ENCODE measurements around the gene RMI2. TPM values are rescaled to one million over a fixed set of nuclear protein-coding genes. Genes with fewer than 3 reads are reported as not detected.

RMI2 gene
- total RNA-seq, 6 experiments from 2014 or later = 0.37 to 2.9 (median 1.0) TPM

- peak in 2 of 4 donors; percentile 10 to 13 for ATAC-seq
- intact Hi-C loops (cut with DNase I) = no loop called here
Measured at GRCh38 chr16:11327277-11328171, 17.7 kb upstream of the RMI2 start.

DNA sequence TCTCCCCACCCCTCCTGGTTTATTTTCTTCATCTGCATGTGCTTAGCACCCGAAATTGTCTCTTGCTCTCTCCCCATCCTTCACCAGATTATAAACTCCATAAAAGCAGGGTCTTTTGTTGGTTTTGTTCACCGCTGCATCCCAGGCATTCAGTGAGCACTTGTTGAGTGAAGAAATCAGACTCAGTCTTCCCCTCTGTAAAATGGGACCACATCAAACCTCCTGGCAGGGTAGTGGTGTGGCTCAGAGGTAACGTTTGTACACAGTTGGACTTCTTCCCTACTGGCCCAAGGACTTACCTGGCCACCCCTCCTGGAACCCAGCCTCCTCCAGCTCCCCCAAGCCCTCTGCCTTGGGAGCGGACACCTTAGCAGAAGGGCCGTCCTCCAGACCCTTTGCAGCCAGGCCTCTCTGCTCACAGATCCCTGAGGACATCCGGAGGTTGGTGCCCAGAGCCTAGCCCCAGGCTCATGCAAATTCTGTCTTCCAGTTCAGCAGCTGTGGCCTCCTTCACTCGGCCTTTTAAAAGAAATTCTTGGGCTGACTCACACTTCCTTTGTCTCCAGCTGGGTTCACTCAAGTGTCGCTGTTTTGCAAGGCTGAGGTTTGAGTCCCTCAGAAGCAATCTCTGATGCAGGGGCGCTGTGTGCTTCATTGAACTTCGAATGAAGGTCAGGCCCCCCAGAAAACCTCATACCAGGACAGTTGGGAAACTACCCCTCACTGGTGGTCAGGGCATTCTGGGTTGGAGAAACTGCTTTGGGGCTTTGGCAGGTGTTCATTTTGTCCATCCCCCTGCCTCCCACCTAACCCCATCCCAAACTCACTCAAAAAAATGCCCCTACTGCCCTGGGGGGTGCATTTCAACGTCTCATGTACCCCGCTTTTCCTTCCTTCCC lies 16.8 kb upstream of the RMI2 start:
- H3K4me3 ChIP-seq = no peak overlapping the region
- TF ChIP-seq, protein P1, sequence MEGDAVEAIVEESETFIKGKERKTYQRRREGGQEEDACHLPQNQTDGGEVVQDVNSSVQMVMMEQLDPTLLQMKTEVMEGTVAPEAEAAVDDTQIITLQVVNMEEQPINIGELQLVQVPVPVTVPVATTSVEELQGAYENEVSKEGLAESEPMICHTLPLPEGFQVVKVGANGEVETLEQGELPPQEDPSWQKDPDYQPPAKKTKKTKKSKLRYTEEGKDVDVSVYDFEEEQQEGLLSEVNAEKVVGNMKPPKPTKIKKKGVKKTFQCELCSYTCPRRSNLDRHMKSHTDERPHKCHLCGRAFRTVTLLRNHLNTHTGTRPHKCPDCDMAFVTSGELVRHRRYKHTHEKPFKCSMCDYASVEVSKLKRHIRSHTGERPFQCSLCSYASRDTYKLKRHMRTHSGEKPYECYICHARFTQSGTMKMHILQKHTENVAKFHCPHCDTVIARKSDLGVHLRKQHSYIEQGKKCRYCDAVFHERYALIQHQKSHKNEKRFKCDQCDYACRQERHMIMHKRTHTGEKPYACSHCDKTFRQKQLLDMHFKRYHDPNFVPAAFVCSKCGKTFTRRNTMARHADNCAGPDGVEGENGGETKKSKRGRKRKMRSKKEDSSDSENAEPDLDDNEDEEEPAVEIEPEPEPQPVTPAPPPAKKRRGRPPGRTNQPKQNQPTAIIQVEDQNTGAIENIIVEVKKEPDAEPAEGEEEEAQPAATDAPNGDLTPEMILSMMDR (IDR thresholded peaks at IDR 0.05) = no peak
- TF ChIP-seq POLR2A (IDR thresholded peaks at IDR 0.05) = no peak
- 42% methylated on average over 12 of the region's 12 CpGs for WGBS (ENCODE audit: insufficient coverage, low coverage, low lambda C conversion rate, missing lambda C conversion rate)
- DNase-seq (no peak), ATAC-seq (peak; percentile 63 to 81 (median 72))
- no peak overlapping the region for H3K27ac ChIP-seq
- H3K9me3 ChIP-seq = no peaks in the 10 kb centered on the region
- no peaks in the 10 kb centered on the region for H3K27me3 ChIP-seq
- H3K36me3 ChIP-seq = no peaks in the 10 kb centered on the region
- H3K4me1 ChIP-seq = no peaks in the 10 kb centered on the region
- intact Hi-C loops (cut with DNase I) = no loop called here

More at GRCh38 chr16:11327277-11328171, 17.7 kb upstream of the RMI2 start:
- Histone ChIP-seq H3K9me3 (no peaks in the 10 kb centered on the region), H3K27me3 (no peaks in the 10 kb centered on the region), H3K4me1 (no peaks in the 10 kb centered on the region), H3K27ac (no peak overlapping the region), H3K36me3 (no peaks in the 10 kb centered on the region), H3K4me3 (no peak overlapping the region)
- TF ChIP-seq, protein P1 (IDR thresholded peaks at IDR 0.05) = no peak
- no peak for TF ChIP-seq POLR2A (IDR thresholded peaks at IDR 0.05)
- WGBS (ENCODE audit: insufficient coverage, low coverage, low lambda C conversion rate, missing lambda C conversion rate) = 80% methylated on average over 13 of the region's 23 CpGs
- no peak for DNase-seq

- WGBS (ENCODE audit: insufficient coverage, low coverage, low lambda C conversion rate, missing lambda C conversion rate) = 37% methylated on average over 6 of the region's 6 CpGs
- no peak for ATAC-seq
Measured at GRCh38 chr16:11329071-11329491, 16.2 kb upstream of the RMI2 start.

DNA sequence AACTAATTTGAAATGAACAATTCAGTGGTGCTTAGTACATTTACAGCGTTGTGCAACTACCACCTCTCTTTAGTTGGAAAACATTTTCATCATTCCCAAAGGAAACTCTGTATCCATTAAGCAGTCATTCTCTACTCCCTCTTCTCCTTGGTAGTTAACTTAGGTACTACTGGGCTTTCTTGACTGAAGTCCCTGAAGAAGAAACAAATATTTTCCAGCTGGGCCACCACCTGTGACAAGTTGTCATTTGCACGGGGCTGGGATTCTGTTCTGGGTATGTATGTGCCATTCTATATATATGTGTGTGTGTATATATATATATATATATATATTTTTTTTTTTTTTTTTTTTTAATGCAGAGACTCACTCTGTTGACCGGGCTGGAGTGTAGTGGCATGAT lies 15.4 kb upstream of the RMI2 start:
- Histone ChIP-seq H3K9me3 (no peaks in the 10 kb centered on the region), H3K27ac (no peak overlapping the region), H3K36me3 (no peaks in the 10 kb centered on the region), H3K4me1 (no peaks in the 10 kb centered on the region), H3K4me3 (no peak overlapping the region), H3K27me3 (no peaks in the 10 kb centered on the region)
- intact Hi-C loops (cut with DNase I) = no loop called here
- DNase-seq = no peak
- no peak for ATAC-seq
- WGBS (ENCODE audit: insufficient coverage, low coverage, low lambda C conversion rate, missing lambda C conversion rate) = 65% methylated on average over 2 of the region's 3 CpGs
- TF ChIP-seq, protein P1 (IDR thresholded peaks at IDR 0.05) = no peak
- TF ChIP-seq POLR2A (IDR thresholded peaks at IDR 0.05) = no peak

More at GRCh38 chr16:11329071-11329491, 16.2 kb upstream of the RMI2 start:
- TF ChIP-seq, protein P1 (IDR thresholded peaks at IDR 0.05) = no peak
- TF ChIP-seq POLR2A (IDR thresholded peaks at IDR 0.05) = no peak
- H3K4me1 ChIP-seq = no peaks in the 10 kb centered on the region
- no peaks in the 10 kb centered on the region for H3K9me3 ChIP-seq
- no peaks in the 10 kb centered on the region for H3K27me3 ChIP-seq
- intact Hi-C loops (cut with DNase I) = no loop called here
- no peaks in the 10 kb centered on the region for H3K36me3 ChIP-seq
- no peak overlapping the region for H3K27ac ChIP-seq
- DNase-seq = no peak
- H3K4me3 ChIP-seq = no peak overlapping the region
